GM13977 (cell line): ENCODE measurements around the gene DTWD1.

ENCODE experiments used
- DNase-seq: peaks from one replicate; pipeline ENCODE4 v3.0.0; 2012; ENCODE audit warnings: low spot score
- CTCF ChIP-seq: IDR thresholded peaks from 2 replicates; pipeline ENCODE4 v1.5.1; 2012; ENCODE audit warnings: mild to moderate bottlenecking, control low read depth; ENCODE audit not compliant: insufficient read depth; ENCODE audit errors: extremely low read depth, missing control alignments
- in situ Hi-C: fragments of 300-500 bp; cut with MboI; formaldehyde crosslinking; loops from one replicate; pipeline ENCODE4 v1.12.0; 2022; ENCODE audit warnings: low sequenced_read_pairs, low pct_unique_long_range_greater_than_20kb, mixed read lengths, inconsistent platforms; ENCODE audit not compliant: unreplicated experiment

The DTWD1 gene

GRCh38 chr15:49645277-49645676 lies 24.4 kb downstream of the DTWD1 start:
- DNase-seq, result no peak
- in situ Hi-C loops, result no loop called here
- no peak for TF ChIP-seq CTCF

GRCh38 chr15:49645941-49646340 lies 25.1 kb downstream of the DTWD1 start:
- in situ Hi-C loops, result no loop called here
- DNase-seq, result no peak

GRCh38 chr15:49646891-49647290 lies 26.0 kb downstream of the DTWD1 start:
- no peak for TF ChIP-seq CTCF
- in situ Hi-C loops, result no loop called here
- no peak for DNase-seq

More at GRCh38 chr15:49645941-49646340, 25.1 kb downstream of the DTWD1 start:
- no peak for TF ChIP-seq CTCF

- in situ Hi-C loops, result no loop called here
- DNase-seq, result no peak
- no peak for TF ChIP-seq CTCF
Observed at GRCh38 chr15:49649987-49650386, 29.1 kb downstream of the DTWD1 start.

- TF ChIP-seq CTCF, result no peak
- DNase-seq, result no peak
- in situ Hi-C loops, result no loop called here
Observed at GRCh38 chr15:49650676-49651075, 29.8 kb downstream of the DTWD1 start.

- DNase-seq, result no peak
- in situ Hi-C loops, result no loop called here
- no peak for TF ChIP-seq CTCF
Observed at GRCh38 chr15:49652922-49653321, 32.1 kb downstream of the DTWD1 start.

- in situ Hi-C loops, result no loop called here
Observed at GRCh38 chr15:49656734-49657133, 35.9 kb downstream of the DTWD1 start.

More at GRCh38 chr15:49656734-49657133, 35.9 kb downstream of the DTWD1 start:
- no peak for DNase-seq
- no peak for TF ChIP-seq CTCF
